HG02759 (cell line): ENCODE results near the gene MACROD1.

Experiments used
- ATAC-seq: cut with Tn5 transposase; IDR thresholded peaks from one replicate; pipeline ENCODE4 v1.9.1; 2021; ENCODE audit warnings: mild to moderate bottlenecking, moderate library complexity; ENCODE audit not compliant: unreplicated experiment

The MACROD1 gene

DNA sequence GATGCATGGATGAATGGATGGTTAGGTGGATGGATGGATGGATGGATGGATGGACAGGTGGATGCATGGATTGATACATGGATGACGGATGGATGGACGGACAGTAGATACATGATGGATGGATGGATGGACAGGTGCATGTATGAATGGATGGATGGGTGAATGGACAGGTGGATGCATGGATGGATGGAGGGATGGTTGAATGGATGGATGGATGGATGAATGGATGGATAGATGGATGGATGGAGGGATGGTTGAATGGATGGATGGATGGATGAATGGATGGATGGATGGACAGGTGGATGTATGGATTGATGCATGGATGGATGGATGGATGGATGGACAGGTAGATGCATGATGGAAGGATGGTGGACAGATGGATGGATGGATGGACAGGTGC is 51.7 kb downstream of the MACROD1 start:
- ATAC-seq = no peak

DNA sequence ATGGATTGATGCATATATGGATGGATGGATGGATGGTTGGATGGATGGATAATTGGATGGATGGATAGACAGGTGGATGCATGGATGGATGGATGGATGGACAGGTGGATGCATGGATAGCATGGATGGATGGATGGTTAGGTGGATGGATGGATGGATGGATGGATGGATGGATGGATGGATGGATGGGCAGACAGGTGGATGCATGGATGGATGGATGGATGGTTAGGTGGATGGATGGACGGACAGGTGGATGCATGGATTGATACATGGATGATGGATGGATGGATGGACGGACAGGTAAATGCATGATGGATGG is 52.5 kb downstream of the MACROD1 start:
- no peak for ATAC-seq

DNA sequence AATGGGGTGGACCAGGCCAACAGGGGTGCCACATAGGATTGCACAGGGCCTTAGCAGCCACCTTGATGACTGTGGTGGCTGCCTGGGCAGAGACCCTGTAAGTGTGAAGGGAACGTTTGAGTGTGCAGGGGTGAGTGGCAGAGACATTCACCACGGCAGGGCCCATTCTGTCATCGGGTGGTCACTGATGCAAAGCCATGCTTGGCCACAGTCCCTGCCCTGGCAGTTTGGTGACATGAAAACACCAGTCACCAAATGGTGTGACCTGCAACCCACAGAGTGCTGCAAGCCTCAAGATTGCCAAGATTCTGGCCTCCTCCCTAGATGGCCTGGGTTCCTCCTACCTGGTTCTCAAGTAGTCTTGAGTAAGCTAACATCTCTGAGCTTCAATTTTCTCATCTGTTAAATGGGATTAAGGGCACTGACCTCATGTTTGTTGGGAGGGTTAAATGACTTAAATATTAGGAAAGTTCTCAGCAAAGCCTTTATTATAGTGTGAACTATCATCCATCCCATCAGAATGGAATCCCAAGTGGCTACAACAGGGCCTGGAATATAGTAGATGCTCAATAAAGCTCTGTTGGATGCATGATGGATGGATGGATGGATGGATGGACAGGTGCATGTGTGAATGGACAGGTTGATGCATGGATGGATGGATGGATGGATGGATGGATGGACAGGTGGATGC is 53.0 kb downstream of the MACROD1 start:
- no peak for ATAC-seq

DNA sequence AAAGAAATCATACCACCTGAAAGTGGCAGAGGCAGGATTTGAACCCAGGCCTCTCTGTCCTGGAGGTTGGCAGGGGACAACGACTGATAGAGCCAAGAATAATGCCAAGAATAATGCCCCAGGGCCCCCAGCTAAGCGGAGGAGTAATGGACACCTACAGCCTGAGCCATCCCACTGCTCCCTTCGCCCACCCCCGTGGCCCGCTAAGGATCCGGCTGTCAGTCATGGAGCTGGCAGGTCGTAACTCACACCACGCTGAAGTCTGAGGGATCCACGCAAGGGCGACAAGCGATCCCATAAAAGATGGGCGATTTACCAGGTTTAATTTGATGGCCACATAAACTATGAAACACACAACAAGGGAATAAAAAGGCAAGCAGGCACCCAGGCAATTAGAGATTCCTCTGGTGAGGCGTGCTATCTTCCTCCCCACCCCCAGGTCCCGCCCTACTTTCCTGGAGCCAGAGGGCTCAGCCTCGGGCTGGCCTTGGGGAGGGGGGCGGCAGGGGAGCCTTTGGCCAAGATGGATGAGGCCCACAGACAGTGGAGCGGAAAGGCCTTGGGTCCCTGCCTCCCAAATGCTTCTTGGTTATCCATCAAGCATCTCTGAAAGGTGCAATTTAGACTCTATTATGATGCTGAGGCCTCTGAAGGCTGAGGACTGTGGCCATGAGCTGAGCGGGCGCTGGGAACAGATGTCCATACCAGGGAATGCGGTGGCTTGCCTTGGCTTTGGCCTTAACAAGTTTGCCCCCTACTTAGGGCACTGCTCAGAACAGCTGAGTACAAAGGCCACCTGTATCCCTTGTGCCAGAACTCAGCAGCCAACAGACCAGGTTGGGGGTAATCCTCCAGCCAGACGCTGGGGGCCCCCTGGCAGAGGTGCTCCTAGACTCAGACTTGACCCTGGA is 55.2 kb downstream of the MACROD1 start:
- ATAC-seq = no peak

DNA sequence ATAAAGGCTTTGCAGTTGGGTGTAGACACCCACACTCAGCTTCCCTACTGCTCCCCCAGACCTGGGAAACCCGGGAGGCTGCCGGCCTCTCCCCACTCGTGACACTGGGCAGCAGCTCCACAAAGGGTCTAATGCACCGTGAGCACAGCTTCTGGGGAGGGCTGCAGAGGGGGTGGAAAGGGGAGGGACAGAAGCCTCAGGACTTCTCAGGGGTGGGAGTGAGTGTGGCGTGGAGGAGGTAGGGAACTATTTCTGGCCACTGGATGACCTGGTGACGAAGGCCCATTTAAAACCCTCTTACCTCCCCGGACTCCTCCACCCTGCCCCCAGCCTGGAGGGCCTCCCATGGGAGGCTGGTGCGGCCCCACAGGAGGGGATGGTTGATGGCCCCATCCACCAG is 56.6 kb downstream of the MACROD1 start:
- no peak for ATAC-seq

DNA sequence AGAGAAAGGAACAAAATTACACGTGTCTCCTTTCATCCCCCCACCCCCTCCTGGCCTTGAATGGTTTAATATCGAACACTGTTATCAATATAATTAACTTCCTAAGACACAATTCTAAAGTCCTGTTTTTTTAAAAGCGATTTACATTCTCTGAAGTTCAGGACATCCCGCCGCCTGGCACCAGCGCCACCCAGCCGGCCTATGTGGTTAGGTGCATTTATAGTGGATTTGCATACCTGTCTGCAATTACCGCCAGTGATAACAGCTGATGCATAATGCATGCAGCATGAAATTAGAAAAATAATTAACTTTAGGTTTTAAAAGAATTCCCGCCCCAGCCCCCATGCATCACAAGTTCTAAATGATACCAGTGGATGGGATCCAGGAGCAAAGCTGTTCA is 58.6 kb downstream of the MACROD1 start:
- ATAC-seq = no peak

DNA sequence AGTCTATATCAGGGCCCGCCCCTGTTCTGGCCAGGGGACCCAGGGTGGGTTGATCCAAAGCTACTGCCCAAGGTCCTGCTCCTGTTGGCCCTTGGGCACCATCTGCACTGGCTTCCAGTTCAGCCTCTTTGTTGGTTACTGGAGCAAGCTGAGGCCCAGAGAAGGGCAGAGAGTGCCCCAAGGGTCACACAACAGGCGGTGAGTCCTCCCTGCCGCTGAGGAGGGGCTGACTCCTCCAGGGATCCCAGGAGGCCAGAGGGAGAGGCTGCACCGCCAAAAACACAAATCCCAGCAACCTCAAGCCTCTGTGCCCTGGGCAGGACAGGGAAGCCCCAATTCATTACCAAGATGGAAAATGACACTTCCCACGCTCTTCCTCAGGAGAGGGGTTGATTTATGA is 61.3 kb downstream of the MACROD1 start:
- no peak for ATAC-seq

DNA sequence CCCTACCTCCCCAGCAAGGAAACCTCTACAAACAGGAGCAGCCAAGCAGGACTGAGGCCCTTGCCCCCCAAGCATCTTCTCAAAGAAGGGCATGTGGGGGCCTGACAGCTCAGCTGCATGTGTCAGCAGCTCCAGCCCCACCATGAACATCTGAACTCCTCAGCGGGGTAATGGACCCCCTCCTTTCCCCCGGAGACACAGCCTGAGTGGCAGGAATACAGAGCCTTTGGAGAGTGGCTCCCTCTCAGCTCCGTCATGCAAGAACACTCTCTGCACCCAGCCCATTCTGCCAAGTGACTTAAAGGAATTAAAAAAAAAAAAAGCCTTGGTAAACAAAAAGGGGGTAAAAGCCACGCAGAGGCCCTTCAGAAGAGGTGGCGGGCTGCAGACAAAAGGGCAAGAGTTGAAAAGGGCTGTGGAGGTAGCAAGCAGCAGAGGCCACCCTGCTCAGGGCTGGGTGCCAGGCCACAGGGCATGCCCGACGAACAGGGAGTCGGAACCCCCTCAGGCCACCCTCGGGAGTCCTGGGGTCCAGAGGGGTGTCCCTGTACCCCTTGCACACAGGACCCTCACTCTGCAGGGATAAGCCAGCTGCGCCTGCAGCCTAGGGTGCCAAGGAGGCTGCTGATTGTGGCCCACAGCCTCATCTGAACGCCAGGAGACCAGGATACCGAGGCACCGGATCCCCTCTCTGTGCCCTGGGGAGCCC is 62.5 kb downstream of the MACROD1 start:
- ATAC-seq = no peak

DNA sequence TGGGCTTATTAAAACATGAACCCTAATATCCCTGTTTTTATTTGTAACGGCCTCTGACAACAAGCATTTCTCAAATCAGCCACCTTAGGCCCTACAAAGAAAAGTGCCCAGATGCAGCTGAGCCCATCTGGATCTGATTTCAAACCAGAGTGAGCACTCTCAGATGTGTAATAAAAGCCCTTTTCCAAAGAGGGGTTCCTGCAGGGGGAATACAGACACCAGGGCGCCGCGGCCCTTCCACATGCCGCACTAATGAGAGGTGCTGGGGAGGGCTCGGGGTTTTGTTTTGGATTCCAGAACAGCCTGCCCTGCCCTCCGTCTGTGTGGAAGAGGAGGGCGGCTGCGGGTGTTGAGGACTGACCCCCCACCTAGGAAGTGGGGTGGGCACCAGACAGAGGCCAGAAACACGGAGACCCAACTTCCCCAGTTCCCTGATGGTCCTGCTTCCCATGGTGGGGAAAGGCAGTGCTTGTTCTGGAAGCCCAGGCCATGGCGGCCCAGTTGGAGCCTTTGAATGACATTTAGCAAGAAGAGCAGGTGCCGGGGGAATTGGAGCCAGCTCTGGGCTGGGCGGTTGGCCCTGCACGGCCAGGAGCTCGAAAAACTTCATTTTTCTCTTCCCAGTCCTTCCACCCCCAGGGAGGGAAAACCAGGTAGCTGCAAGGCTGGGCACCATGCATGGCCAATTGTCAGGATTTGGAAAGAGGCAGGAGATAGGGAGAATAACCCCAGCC is 63.7 kb downstream of the MACROD1 start:
- ATAC-seq = no peak

DNA sequence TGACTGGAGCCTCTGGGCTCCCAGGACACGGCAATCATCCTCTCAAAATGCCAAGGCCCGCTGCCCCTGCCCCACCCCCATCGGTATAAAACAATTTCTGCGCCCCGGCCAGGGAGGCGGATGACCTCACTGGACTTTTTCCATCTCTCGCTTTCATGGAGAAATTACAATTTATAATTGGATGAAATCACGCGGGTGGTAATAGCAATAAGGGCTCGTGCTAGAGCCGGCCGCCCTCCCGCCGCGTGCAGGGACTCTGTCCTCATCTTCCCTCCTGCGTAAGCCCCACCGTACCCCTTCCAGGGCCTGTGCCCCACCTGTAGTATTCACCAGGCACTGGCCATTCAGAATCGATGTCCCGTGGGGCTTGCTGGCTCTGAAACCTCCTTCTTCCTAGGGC is 64.5 kb downstream of the MACROD1 start:
- no peak for ATAC-seq

DNA sequence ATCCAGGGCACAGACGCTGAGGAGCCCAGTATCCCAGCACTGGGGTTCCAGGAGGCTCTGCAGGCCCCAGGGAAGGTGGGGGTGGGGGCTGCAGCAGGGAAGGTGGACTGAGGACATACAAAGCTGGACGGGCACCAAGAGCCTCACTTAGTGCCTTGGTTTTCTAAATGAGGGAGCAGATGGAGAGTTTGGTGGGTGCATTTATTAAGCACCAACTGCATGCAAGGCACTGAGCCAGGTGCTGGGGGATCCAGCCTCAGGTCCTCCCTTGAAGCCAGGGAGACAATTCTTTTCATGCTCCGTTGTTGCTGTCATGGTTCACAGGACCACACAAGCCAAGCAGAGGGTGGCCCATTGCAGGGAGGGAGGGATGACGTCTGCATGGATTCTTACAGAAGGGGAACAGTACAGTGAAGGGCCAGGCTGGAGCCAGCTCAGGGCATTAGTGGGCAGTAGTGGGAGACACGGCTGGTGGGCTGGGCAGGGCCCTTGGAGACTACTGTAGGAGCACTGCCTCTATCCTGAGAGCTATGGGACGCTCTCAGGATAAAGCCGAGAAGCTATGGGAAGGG is 65.0 kb downstream of the MACROD1 start:
- ATAC-seq = no peak

DNA sequence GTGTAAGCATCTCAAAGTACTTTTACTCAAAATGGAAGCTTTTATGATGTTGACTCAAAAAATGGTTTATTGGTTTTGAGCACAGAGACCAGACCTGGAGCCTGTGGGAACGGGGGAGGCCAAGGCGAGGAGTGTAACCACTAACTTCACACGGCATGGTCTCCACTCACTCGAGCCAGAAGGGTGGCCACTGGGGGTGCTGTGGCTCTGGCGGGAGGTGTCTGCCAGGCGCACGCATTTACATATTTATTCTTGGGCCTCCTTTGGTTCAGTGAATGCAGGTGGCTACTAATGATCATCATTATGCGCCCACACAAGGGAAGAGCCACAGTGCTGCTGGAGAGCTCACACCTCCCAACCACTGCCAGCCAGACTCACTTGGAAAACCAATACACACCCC is 65.6 kb downstream of the MACROD1 start:
- no peak for ATAC-seq

DNA sequence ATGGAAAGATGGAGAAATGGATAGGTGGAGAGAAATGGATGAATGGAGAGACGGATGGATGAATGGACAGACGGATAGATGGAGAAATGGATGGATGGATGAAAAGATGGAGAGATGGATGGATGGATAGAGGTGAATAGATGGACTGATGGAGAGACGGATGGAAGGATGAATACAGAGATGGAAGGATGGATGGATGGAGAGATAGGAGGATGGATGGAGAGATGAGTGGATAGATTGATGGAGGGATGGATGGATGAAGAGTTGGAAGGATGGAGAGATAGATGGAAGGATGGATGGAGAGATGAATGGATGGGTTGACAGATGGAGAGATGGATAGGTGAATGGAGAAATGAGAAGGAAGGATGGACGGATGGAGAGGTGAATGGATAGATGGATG is 66.5 kb downstream of the MACROD1 start:
- no peak for ATAC-seq

DNA sequence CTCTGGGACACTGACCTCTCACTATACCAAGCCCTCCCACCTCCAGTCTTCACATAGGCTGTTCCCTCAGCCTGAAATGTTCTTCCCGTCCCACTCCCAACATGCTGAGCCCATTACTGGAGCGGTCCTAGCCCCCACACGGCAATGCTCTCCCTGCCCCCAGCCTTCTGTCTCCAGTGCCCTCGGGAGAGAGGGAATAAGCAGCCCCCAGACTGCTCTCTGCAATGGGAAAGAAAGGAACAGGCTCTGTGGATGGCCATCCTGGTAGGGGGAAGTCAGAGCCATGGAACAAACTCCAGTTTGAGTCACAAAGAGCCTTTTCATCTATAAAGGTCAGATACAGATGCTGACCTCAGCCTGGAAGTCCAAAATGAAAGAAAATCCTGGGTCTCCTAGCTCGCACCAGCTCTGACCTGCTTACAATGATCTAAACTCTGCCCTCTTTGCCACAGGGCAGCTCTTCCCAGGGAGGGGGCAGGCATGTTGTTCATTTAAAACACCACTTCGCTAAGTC is 67.5 kb downstream of the MACROD1 start:
- no peak for ATAC-seq

DNA sequence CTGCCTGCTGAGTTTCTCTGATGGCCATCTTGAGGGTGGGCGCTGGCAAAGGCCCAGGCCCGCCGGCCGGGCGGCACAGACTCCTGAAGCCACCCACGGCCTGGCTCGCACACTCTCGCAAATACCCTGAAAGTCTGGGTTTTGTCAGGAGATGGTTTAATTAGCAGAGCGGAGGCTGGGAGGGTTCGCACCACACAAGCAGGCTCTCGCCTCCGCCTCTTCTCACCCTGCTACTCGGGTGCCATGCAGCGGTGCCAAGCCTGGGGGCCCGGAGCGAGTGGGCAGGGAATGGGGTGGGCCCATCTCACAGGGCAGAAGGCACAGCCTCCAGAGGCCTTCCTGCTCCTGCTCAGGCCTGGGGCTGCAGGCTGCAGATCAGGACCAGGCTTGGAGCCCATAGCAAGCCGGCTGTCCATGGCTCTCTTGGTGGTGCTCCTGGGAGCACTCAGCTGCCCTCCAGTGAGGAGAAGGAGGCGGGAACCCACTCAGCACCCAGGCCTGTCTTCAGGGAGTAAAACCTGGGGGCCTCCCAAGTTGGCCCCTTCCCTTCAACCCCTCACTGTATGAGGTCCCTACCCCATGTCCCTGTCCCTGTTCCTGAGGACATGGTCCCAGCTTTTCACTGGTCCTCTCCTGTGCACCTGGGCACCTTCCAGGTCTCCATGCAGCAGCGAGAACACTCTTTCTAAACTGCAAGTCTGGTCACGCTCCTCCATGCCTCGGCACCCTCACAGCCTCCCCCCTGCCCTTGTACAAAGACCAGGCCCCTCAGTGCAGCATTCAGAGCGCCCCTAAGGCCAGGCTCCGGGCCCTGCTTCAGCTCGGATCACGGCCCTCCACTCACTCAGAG is 68.2 kb downstream of the MACROD1 start:
- no peak for ATAC-seq

DNA sequence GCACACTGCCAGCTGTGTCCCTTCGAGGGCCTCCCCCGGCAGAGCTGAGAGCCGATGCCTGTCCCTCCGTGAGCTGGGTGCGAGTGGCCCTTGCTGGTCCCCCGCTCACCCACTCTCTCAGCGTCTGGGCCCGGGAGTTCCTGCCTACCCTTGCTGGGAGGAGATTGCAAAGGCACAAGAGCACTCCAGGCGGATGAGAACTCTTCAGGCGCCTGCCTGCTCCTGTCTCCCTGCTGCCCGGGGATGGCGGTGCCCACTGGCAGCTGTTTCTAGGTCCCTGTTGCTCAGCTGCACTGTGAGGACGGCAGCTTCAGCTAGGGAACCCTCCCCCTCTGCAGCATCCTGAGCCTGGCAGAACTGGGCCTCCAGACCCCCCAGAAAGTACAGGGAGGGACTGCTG is 69.1 kb downstream of the MACROD1 start:
- ATAC-seq = no peak

DNA sequence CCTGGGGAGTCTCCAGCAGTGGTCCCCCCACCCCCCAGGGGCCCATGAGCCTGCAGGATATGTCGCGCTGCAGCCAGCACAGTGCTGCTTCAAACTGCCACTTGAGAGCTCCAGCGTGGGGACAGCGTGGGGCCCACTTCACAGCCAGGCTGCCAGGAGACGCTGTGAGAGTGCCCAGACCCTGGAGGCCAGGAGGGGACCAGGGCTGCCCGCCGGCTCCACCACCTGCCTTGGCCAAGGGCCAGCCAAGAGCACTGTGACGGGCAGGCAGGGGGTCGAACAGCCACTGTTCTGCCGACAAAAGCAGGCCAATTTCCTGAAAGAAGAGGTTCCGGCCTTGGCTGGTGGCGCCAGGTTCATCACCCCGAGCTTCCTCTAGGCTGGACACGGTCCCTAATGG is 70.0 kb downstream of the MACROD1 start:
- no peak for ATAC-seq

DNA sequence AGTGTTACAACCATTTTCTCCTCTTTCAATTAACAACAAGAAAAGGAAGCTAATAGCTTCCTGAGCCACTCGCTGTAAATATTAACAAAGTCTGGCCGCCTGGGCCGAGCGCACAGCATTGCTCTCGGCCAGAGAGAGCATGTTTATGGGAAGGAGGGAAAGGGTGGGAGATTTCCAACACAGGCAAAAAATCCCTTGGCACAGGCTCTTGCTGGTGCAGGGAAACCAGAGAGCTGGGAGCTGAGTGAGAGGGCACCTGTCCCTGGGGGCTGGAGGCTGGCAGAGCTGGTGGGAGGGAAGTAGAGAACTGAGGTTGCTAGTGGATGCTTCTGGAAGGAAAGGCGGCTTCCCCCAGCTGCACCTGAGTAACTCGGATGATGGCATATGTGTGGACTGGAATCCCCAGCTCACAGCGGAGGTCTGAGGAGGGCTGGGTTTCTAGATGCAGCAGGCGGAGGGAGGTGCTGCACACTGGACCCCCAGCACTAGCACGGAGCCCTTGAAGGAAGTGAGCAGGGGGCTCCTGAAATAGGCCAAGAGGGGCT is 70.6 kb downstream of the MACROD1 start:
- ATAC-seq = no peak

DNA sequence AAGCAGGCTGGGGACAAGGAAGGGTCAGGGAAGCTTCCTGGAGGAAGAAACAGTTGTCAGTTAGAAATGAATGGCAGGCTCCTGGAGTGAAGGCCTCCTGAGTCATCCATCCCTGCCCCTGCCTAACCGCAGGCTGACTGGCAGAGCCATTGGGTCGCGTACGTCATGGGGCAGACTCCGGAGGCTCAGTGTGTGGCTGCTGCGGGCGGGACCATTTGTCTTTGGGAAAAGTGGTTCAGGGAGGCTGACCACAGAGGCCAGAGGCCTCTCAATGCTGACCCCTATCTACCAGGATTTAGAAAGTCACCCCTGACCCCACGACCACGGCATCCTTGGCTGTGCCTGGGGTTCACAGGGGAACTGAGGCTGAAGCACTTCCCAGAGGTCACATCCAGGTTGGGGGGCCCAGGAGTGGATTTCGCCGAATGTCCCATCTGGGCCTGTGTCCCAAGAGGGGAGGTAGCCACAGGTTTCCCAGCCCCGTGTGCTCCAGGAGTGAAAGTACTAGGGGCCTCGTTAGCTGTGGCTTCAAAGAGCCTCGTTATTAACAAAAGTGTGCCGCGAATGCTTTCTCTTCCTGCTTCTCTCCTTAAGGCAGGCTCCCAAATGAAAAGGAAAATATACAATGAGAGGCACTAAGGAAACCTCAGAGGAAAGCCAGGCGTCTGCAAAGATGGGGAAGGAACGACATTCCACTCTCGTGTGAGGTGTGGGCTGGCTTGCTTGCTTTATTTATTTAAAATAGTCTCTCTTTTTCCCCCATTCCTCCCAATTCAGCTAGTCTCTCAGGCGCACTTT is 71.3 kb downstream of the MACROD1 start:
- ATAC-seq = no peak
